Cardiac muscle cell (in vitro differentiated cells and primary cell): ENCODE measurements around the gene CAPN9. TPM values are rescaled to one million over a fixed set of nuclear protein-coding genes. Genes with fewer than 3 reads are reported as not detected.
A peak's percentile ranks its signal among the peaks of the same experiment; 100 is the strongest.

Source experiments
- DNase-seq, 2 donors: peaks; one replicate each; pipeline versions ENCODE4 v3.0.0 to v3.0.0-alpha.2; 2010 to 2017; ENCODE audit warnings: low read depth in 1 of 2, low spot score in 1 of 2
- H3K27ac ChIP-seq: fragments of 200-600 bp; sonication (generic); 2 replicates; pipeline ENCODE4 v1.5.1; 2016
- H3K27me3 ChIP-seq: fragments of 200-600 bp; sonication (generic); 2 replicates; pipeline ENCODE4 v1.6.0; 2016; ENCODE audit warnings: control low read depth
- H3K36me3 ChIP-seq: fragments of 200-600 bp; sonication (generic); 2 replicates; pipeline ENCODE4 v1.5.1; 2016; ENCODE audit warnings: control low read depth
- H3K4me1 ChIP-seq: fragments of 200-600 bp; sonication (generic); 2 replicates; pipeline ENCODE4 v1.8.1; 2017; ENCODE audit warnings: low read depth, mild to moderate bottlenecking, mixed run types
- H3K4me3 ChIP-seq: fragments of 200-600 bp; sonication (generic); 2 replicates; pipeline ENCODE4 v1.5.1; 2016; ENCODE audit warnings: mild to moderate bottlenecking
- H3K9me3 ChIP-seq: fragments of 200-600 bp; sonication (generic); 2 replicates; pipeline ENCODE4 v1.5.1; 2017; ENCODE audit warnings: low read depth, mild to moderate bottlenecking, control low read depth
- CTCF ChIP-seq: IDR thresholded peaks from 2 replicates; pipeline ENCODE4 v1.5.1; 2012; ENCODE audit warnings: low read depth, mild to moderate bottlenecking, low read length
- polyA plus RNA-seq: library from polyadenylated mRNA; unstranded; fragments of >200 nt; fragmentation: Nextera tagmentation; extraction: Ambion mirVana; gene quantifications from 2 replicates; pipeline ENCODE4 v1.2.1, GENCODE V29; 2016
- total RNA-seq: library from RNA; depleted of rRNA; stranded (reverse); fragments of >200 nt; gene quantifications from 2 replicates; pipeline ENCODE4 v1.2.3, GENCODE V29; 2016

Gene CAPN9
- total and polyA plus RNA-seq, 2 experiments from 2014 or later: 0.12 to 0.87 TPM

GRCh38 chr1:230708631-230709580 is 38.3 kb upstream of the CAPN9 start:
- Histone ChIP-seq H3K27ac (no peak overlapping the region), H3K27me3 (no peaks in the 10 kb centered on the region), H3K4me3 (no peak overlapping the region), H3K36me3 (no peaks in the 10 kb centered on the region), H3K4me1 (peaks cover 8% of the 10 kb centered on the region), H3K9me3 (no peaks in the 10 kb centered on the region)
- DNase-seq: peak in 1 of 2 donors; percentile 33
- TF ChIP-seq CTCF: no peak

GRCh38 chr1:230709619-230710542 is 37.3 kb upstream of the CAPN9 start:
- Histone ChIP-seq H3K27ac (no peak overlapping the region), H3K36me3 (no peaks in the 10 kb centered on the region), H3K27me3 (no peaks in the 10 kb centered on the region), H3K4me3 (no peak overlapping the region), H3K4me1 (peaks cover 17% of the 10 kb centered on the region), H3K9me3 (no peaks in the 10 kb centered on the region)
- peak in 1 of 2 donors; percentile 28 for DNase-seq
- no peak for TF ChIP-seq CTCF

- no peak for DNase-seq
Measured at GRCh38 chr1:230710543-230710904, 36.7 kb upstream of the CAPN9 start.

GRCh38 chr1:230711245-230711644 is 35.9 kb upstream of the CAPN9 start:
- peaks cover 17% of the 10 kb centered on the region for H3K4me1 ChIP-seq
- TF ChIP-seq CTCF: no peak
- H3K9me3 ChIP-seq: no peaks in the 10 kb centered on the region
- peak in 1 of 2 donors; percentile 10 for DNase-seq
- H3K27me3 ChIP-seq: no peaks in the 10 kb centered on the region
- no peak overlapping the region for H3K27ac ChIP-seq
- no peak overlapping the region for H3K4me3 ChIP-seq
- H3K36me3 ChIP-seq: no peaks in the 10 kb centered on the region

More at GRCh38 chr1:230710543-230710904, 36.7 kb upstream of the CAPN9 start:
- no peaks in the 10 kb centered on the region for H3K36me3 ChIP-seq
- no peaks in the 10 kb centered on the region for H3K9me3 ChIP-seq
- TF ChIP-seq CTCF: no peak
- H3K27ac ChIP-seq: no peak overlapping the region
- peaks cover 17% of the 10 kb centered on the region for H3K4me1 ChIP-seq
- no peak overlapping the region for H3K4me3 ChIP-seq
- H3K27me3 ChIP-seq: no peaks in the 10 kb centered on the region

GRCh38 chr1:230712470-230712942 is 34.7 kb upstream of the CAPN9 start:
- H3K9me3 ChIP-seq: no peaks in the 10 kb centered on the region
- TF ChIP-seq CTCF: no peak
- no peak for DNase-seq
- no peaks in the 10 kb centered on the region for H3K36me3 ChIP-seq
- no peaks in the 10 kb centered on the region for H3K27me3 ChIP-seq
- H3K27ac ChIP-seq: no peak overlapping the region
- peaks cover 17% of the 10 kb centered on the region for H3K4me1 ChIP-seq
- H3K4me3 ChIP-seq: no peak overlapping the region
